ENCODE data around the gene LRRC3.

Gene LRRC3

GRCh38 chr21:44507673-44508425 is 52.5 kb downstream of the LRRC3 start:
- in situ Hi-C loops (cut with MboI; ENCODE audit: low sequenced_read_pairs) = loop anchor here (25.0 kb wide), 2 partner anchors 279 to 429 kb away; partner anchors contain the start of gene SLX9

DNA sequence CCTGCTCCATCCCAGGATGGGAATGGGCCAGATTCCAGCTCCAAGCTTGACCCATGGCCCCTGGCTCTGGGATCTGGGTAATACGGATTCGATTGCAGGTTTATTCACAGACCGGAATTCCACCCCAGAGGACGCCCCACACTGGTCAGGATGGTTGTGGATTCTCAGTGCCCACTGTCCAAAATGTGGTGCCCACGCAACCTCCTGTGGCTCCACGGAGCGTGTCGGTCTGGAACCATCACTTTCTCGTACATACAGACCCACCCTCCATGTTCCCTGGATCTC is 53.1 kb downstream of the LRRC3 start:
- in situ Hi-C loops (cut with MboI; ENCODE audit: low sequenced_read_pairs) = loop anchor here (25.0 kb wide), 2 partner anchors 279 to 429 kb away; partner anchors contain the start of gene SLX9

DNA sequence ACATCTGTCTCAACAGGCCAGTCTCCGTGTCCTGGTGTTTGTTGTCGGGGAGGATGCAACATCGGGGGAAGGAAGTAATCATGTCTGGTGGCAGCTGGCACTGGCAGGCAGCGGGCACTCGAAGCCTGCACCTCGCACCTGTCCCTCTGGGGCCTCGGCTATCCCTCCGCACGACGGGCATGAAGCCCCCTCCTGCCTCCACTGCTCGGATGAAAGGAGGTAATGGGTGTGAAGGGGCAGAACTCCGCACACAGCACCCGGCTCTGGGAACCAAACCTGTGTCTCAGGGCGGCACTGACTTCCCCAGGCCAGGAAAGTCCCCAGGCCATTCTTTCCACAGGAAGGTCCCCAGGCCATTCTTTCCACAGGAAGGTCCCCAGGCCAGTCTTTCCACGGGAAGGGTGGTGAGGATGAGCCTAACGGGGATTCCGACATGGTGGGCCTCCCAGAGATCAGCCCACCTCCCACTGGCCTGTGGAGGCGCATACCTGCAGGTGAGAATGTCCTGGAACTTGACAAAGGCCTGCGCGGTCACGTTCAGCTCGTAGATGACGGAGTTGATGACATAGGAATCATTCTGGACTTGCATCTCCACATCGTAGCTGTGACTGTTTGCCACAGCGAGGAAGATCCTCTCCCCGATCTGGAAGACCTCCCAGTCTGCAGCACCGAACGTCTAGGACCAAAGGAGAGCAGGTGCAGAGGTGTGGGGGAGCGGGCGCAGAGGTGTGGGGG is 53.6 kb downstream of the LRRC3 start:
- in situ Hi-C loops (cut with MboI; ENCODE audit: low sequenced_read_pairs) = loop anchor here (25.0 kb wide), 2 partner anchors 278 to 428 kb away; partner anchors contain the start of gene SLX9

DNA sequence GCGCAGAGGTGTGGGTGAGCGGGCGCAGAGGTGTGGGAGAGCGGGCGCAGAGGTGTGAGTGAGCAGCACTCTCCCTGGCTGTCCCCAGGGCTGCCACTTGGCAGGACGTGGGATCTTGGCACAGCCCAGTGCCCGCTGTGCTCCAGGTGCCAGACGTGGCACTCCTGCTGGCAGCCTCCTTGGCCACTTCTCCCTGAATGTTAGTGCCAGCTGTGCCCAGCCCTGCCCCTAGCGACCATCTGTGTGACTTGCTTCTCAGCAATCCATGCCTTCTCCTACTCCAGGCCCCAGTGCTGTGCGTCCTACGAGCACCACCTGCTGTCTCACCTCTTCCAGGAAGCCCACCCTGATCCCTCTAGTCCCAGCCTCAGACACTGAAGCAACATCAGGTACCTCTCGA is 54.2 kb downstream of the LRRC3 start:
- in situ Hi-C loops (cut with MboI; ENCODE audit: low sequenced_read_pairs) = loop anchor here (25.0 kb wide), 2 partner anchors 278 to 428 kb away; partner anchors contain the start of gene SLX9

GRCh38 chr21:44510109-44510507 is 54.8 kb downstream of the LRRC3 start:
- in situ Hi-C loops (cut with MboI; ENCODE audit: low sequenced_read_pairs) = loop anchor here (25.0 kb wide), 2 partner anchors 277 to 427 kb away; partner anchors contain the start of gene SLX9

DNA sequence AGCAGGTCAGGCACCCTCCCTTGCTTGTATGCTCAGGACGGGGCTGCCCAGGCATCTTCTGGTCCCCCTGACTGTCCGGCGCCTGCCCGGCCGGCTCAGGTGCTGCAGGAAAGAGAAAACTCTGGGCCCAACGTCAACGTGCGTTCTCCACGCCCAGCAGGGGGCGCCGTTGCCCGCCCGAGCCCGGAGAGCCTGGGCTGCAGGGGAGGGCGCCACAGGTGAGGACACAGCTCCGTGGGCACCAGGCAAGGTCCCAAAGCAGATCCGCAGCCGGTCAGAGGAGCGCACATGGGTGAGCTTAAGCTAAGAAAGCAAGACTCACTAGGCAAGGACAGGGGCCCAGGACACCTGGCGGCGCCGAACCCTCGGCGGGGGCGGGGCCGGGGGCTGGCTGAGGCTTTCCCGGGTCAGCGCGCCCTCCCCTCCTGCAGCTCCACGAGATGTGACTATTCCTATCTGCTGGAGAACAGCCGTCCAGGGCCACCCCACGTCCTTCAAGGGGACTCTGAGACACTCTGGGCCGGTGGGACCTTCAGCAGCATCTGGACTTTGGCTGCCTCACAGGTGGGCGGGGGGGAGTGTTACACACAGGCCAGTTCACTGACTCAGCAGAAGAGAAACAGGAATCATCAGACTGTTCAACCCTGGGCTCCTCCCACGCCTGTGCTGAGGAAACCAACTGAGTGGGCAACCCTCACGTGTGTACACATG is 55.4 kb downstream of the LRRC3 start:
- in situ Hi-C loops (cut with MboI; ENCODE audit: low sequenced_read_pairs) = loop anchor here (25.0 kb wide), 2 partner anchors 277 to 427 kb away; partner anchors contain the start of gene SLX9

DNA sequence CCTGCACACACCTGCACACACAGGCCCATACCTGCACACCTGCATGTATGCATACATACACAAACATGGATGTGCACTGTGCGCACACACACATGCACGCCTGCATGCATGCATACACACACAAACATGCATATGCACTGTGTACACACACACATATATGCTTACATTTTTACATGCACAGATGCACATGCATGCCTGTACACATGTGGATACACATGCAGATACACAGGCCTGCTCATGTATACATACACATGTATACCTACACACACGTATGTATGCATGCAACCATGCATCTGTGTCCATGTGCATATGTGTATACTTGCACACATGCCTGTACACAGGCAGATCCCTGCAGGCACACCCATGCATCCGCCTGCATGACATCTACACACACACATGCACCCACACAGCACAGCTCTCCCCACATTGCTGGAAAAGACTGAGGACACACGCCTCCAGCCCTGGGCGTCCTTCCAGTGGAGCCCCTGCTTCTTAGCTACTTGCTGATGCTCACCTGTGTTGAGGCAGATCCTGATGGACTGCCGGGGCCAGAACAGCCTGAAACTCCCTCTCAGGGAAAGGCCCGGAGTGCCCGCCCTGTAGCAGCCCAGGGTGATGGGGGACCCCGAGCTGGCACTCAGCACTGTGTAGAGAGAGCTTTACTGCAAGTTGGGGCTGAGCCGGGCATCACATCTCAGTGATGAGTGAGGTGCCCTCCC is 56.1 kb downstream of the LRRC3 start:
- in situ Hi-C loops (cut with MboI; ENCODE audit: low sequenced_read_pairs) = loop anchor here (25.0 kb wide), 2 partner anchors 276 to 426 kb away; partner anchors contain the start of gene SLX9
